Measurements from ENCODE around the gene ROBO2. TPM values are rescaled to one million over a fixed set of nuclear protein-coding genes. Genes with fewer than 3 reads are reported as not detected.

The ROBO2 gene
- 1 to 10 TPM in 2 of 4 donors, under 1 TPM in 2; 0.16 to 4.0 (median 1.3) TPM for total RNA-seq

GRCh38 chr3:77039606-77040171, at the start of gene ROBO2:
Gene ROBO2 (plus strand): TSS chr3:77040099. CDS start chr3:77040786, 687 bp downstream.
- TF ChIP-seq CTCF (IDR thresholded peaks at IDR 0.05; ENCODE audit: low read depth), result no peak

- TF ChIP-seq CTCF (IDR thresholded peaks at IDR 0.05; ENCODE audit: low read depth), result no peak
Observed at GRCh38 chr3:76990606-76991005, 49.3 kb upstream of the ROBO2 start.

- no peak for TF ChIP-seq CTCF (IDR thresholded peaks at IDR 0.05; ENCODE audit: low read depth)
Observed at GRCh38 chr3:76991165-76991564, 48.7 kb upstream of the ROBO2 start.

- no peak for TF ChIP-seq CTCF (IDR thresholded peaks at IDR 0.05; ENCODE audit: low read depth)
Observed at GRCh38 chr3:76997733-76998132, 42.2 kb upstream of the ROBO2 start.

- no peak for TF ChIP-seq CTCF (IDR thresholded peaks at IDR 0.05; ENCODE audit: low read depth)
Observed at GRCh38 chr3:76998555-76998954, 41.3 kb upstream of the ROBO2 start.

GRCh38 chr3:77001062-77001701, 38.7 kb upstream of the ROBO2 start:
- no peak for TF ChIP-seq CTCF (IDR thresholded peaks at IDR 0.05; ENCODE audit: low read depth)

- TF ChIP-seq CTCF (IDR thresholded peaks at IDR 0.05; ENCODE audit: low read depth), result no peak
Observed at GRCh38 chr3:77014226-77014625, 25.7 kb upstream of the ROBO2 start.

All from subcutaneous adipose tissue (tissue), 4 donors.